ENCODE results near the gene KCNK1. TPM values are rescaled to one million over a fixed set of nuclear protein-coding genes. Genes with fewer than 3 reads are reported as not detected.

KCNK1 gene
- total and polyA plus RNA-seq, 8 donors: 2.3 to 7.5 (median 3.8) TPM

DNA sequence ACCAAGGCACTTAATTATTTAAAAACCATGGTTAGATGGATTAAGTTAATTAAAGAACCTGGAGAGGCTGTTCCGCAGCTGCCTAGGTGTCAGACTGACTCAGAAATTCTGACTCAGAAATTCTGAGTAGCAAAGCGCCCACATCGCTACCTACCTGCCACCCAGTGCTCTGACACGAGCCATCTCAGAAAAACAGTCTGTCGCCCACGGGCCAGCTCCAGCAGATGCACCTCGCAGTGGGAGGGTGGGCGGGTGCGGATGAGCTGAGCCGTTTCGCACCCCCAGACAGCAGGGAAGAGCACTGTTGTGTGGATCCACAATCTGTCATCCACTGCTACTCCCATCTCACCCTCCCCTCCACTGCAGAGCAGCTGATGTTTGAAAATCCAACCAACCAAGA, 13.5 kb downstream of the KCNK1 start:
- FAIRE-seq (no peak), ATAC-seq (peak in 1 of 4 donors; percentile 19), DNase-seq (no peak)
- peaks cover 0 to 4% (median 0%) of the 10 kb centered on the region in 3 donors for H3K4me1 ChIP-seq
- WGBS, 2 donors: 93% methylated on average over 11 of the region's 11 CpGs
- H3K27me3 ChIP-seq: no peaks in the 10 kb centered on the region
- H3K9me3 ChIP-seq: no peaks in the 10 kb centered on the region
- intact Hi-C loops (cut with DNase I): no loop called here
- TF ChIP-seq, protein P1, sequence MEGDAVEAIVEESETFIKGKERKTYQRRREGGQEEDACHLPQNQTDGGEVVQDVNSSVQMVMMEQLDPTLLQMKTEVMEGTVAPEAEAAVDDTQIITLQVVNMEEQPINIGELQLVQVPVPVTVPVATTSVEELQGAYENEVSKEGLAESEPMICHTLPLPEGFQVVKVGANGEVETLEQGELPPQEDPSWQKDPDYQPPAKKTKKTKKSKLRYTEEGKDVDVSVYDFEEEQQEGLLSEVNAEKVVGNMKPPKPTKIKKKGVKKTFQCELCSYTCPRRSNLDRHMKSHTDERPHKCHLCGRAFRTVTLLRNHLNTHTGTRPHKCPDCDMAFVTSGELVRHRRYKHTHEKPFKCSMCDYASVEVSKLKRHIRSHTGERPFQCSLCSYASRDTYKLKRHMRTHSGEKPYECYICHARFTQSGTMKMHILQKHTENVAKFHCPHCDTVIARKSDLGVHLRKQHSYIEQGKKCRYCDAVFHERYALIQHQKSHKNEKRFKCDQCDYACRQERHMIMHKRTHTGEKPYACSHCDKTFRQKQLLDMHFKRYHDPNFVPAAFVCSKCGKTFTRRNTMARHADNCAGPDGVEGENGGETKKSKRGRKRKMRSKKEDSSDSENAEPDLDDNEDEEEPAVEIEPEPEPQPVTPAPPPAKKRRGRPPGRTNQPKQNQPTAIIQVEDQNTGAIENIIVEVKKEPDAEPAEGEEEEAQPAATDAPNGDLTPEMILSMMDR (IDR thresholded peaks at IDR 0.05): no peak
- no peaks in the 10 kb centered on the region for H3K36me3 ChIP-seq
- no peak overlapping the region for H3K27ac ChIP-seq
- H3K4me3 ChIP-seq: no peak overlapping the region

DNA sequence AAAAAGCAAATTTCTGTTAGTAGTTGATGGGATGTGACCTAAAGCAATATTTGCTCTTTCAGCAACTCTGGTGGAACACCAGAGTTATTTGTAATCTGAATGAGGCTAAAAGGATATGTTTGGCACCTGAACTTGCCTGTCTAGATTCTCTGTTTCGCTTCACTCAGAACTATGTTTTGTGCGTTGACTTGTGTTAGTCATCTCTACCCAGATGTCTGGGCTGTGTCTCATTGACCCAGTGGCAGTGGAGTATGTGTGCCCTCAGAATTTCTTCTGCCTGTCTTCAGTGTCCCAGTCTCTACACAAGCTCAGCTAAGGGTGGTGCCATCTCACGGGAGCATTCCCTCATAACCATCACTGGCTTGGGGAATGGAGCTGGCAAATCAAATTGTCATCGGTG, 13.9 kb downstream of the KCNK1 start:
- FAIRE-seq (no peak), DNase-seq (no peak), ATAC-seq (no peak)
- Histone ChIP-seq H3K27me3 (no peaks in the 10 kb centered on the region), H3K4me3 (no peak overlapping the region), H3K27ac (no peak overlapping the region), H3K9me3 (no peaks in the 10 kb centered on the region), H3K4me1 (peaks cover 0 to 4% (median 0%) of the 10 kb centered on the region in 3 donors), H3K36me3 (no peaks in the 10 kb centered on the region)
- TF ChIP-seq, protein P1 (IDR thresholded peaks at IDR 0.05): no peak
- WGBS, 2 donors: 97% methylated on average over 4 of the region's 4 CpGs
- intact Hi-C loops (cut with DNase I): no loop called here

DNA sequence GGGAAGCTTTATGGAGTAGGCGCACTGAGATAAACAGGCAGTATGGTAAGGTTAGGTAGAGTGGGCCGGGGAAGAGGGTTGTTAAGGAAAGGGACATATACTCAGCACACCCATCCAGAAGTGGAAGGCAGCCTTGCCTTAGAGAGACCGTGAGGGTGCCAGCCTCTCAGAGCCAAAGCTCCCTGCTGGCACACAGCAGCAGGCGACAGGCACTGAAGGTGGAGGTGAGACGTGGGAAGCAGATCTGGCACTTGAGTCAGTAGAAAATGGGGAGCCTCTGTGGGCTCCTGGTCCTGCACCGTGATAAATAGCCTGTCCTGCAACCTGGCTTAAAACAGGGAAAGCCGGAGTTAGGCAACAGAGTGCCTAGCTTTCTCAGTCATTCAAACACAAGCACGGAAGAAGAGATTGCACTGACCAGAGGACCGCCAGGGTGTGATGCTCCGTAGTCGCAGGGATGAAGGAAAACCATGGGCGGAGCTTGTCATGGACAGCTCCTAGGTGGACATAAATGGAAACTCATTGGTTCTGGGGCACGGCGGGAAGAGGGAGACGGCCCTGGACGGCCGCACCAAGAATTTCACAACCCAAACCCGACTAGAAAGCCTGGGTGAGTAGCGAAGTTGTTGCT, 15.5 kb downstream of the KCNK1 start:
- Histone ChIP-seq H3K27me3 (no peaks in the 10 kb centered on the region), H3K36me3 (no peaks in the 10 kb centered on the region), H3K9me3 (no peaks in the 10 kb centered on the region), H3K4me3 (no peak overlapping the region), H3K27ac (no peak overlapping the region), H3K4me1 (peaks cover 0 to 4% (median 0%) of the 10 kb centered on the region in 3 donors)
- TF ChIP-seq, protein P1 (IDR thresholded peaks at IDR 0.05): no peak
- ATAC-seq (no peak), DNase-seq (no peak), FAIRE-seq (no peak)
- intact Hi-C loops (cut with DNase I): no loop called here
- 95 to 97% methylated on average over 19 of the region's 19 CpGs for WGBS, 2 donors

DNA sequence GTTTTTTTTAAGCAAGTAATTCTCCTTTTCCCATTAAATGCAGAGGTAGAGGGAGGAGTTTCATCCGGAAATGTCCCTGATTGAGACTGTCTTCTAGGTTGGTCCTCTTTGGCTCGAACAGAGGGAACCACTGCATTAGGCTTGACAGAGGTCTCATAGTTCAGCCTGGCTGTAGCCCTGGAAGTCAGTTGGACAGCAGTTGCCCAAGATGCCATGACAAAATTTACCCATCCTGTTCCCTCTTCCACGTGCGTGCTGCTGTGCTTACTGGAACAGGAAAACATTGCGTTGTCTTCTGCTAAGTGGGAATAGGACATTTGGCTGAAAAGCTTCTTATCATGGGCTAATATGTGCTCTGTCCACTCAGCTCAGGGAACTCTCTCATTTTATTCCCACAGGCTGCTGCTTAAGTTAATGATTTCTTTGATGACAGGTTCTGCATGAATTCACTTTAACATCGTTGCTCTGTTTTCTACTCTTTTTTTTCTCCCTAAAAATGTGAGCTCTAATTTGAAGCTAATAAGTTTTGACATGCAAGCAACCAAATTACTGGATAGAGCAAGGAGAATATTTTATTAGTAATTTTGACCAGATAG, 18.0 kb downstream of the KCNK1 start:
- no peak overlapping the region for H3K4me3 ChIP-seq
- no peak for DNase-seq
- H3K36me3 ChIP-seq: no peaks in the 10 kb centered on the region
- peaks cover 0 to 4% (median 0%) of the 10 kb centered on the region in 3 donors for H3K4me1 ChIP-seq
- WGBS, 2 donors: 44 to 48% methylated on average over 6 of the region's 6 CpGs
- H3K9me3 ChIP-seq: no peaks in the 10 kb centered on the region
- no peak for FAIRE-seq
- intact Hi-C loops (cut with DNase I): no loop called here
- no peaks in the 10 kb centered on the region for H3K27me3 ChIP-seq
- TF ChIP-seq, protein P1 (IDR thresholded peaks at IDR 0.05): no peak
- H3K27ac ChIP-seq: no peak overlapping the region
- peak in 3 of 4 donors; percentile 44 to 76 (median 73) for ATAC-seq

DNA sequence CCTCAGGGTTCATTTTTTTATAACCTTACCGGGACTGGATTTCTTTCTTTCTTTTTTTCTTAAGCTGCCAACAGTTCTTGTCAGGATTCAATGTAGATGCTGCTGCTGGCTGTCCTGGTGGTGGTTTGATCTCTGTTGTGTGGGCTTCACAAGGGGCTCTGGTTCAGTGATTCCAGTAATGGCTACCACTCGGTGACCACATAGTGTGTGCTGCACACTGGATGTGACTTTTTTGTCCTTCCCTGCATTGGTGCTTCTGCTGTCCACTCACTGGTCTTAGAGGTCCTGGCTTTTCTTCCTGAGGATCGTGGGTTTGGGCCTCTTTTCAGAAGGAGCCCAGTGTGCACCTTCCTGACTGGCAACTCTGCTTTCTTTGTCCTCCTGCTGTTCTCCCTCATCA, 18.5 kb downstream of the KCNK1 start:
- H3K27me3 ChIP-seq: no peaks in the 10 kb centered on the region
- FAIRE-seq (no peak), ATAC-seq (no peak), DNase-seq (no peak)
- H3K9me3 ChIP-seq: no peaks in the 10 kb centered on the region
- H3K27ac ChIP-seq: no peak overlapping the region
- H3K4me1 ChIP-seq: peaks cover 0 to 4% (median 0%) of the 10 kb centered on the region in 3 donors
- H3K4me3 ChIP-seq: no peak overlapping the region
- intact Hi-C loops (cut with DNase I): no loop called here
- TF ChIP-seq, protein P1 (IDR thresholded peaks at IDR 0.05): no peak
- WGBS, 2 donors: 91 to 96% methylated on average over 3 of the region's 3 CpGs
- no peaks in the 10 kb centered on the region for H3K36me3 ChIP-seq

Data from pancreas (tissue), 10 donors.